Skeletal muscle cell (primary cell): ENCODE measurements around the gene NFU1.
"Not testable (repeated sequence)": the region's sequence is repeated elsewhere in the genome, so short reads cannot be mapped to it uniquely, and the experiment has no call there.

Source experiments
- DNase-seq: peaks from one replicate; pipeline ENCODE4 v3.0.0-alpha.2; 2010; ENCODE audit warnings: low read depth
- H3K4me3 ChIP-seq: 2 replicates; pipeline ENCODE4 v1.5.1; 2011; ENCODE audit warnings: low read depth, mild to moderate bottlenecking, control low read depth, low read length, moderate library complexity

NFU1 gene

GRCh38 chr2:69453475-69454129 lies 16.4 kb upstream of the NFU1 start:
- H3K4me3 ChIP-seq = no peak overlapping the region
- DNase-seq = no peak

- no peak for DNase-seq
- H3K4me3 ChIP-seq = no peak overlapping the region
Observed at GRCh38 chr2:69452687-69453086, 15.5 kb upstream of the NFU1 start.

- DNase-seq = no peak
- H3K4me3 ChIP-seq = no peak overlapping the region
Observed at GRCh38 chr2:69450735-69451416, 13.6 kb upstream of the NFU1 start.

- DNase-seq = no peak
- H3K4me3 ChIP-seq = no peak overlapping the region
Observed at GRCh38 chr2:69449906-69450305, 12.7 kb upstream of the NFU1 start.

- not testable (repeated sequence) for DNase-seq, H3K4me3 ChIP-seq
Observed at GRCh38 chr2:69443673-69444072, 6.4 kb upstream of the NFU1 start.

GRCh38 chr2:69439499-69439898 lies 2.3 kb upstream of the NFU1 start:
- DNase-seq, H3K4me3 ChIP-seq: not testable (repeated sequence)

GRCh38 chr2:69438580-69438979 lies 1.3 kb upstream of the NFU1 start:
- no peak overlapping the region for H3K4me3 ChIP-seq
- DNase-seq = no peak

GRCh38 chr2:69437751-69438154 lies 518 bp upstream of the NFU1 start:
- no peak for DNase-seq
- peak overlapping the region; percentile 77 for H3K4me3 ChIP-seq

- H3K4me3 ChIP-seq = peak overlapping the region; percentile 77
- no peak for DNase-seq
Observed at GRCh38 chr2:69436596-69436937, 668 bp downstream of the NFU1 start.

- no peak for DNase-seq
- no peak overlapping the region for H3K4me3 ChIP-seq
Observed at GRCh38 chr2:69434753-69435152, 2.5 kb downstream of the NFU1 start.

- DNase-seq = no peak
- H3K4me3 ChIP-seq = no peak overlapping the region
Observed at GRCh38 chr2:69429491-69430183, 7.6 kb downstream of the NFU1 start.

GRCh38 chr2:69428981-69429380 lies 8.3 kb downstream of the NFU1 start:
- H3K4me3 ChIP-seq = no peak overlapping the region
- no peak for DNase-seq

GRCh38 chr2:69424419-69424818 lies 12.8 kb downstream of the NFU1 start:
- DNase-seq = no peak
- no peak overlapping the region for H3K4me3 ChIP-seq

GRCh38 chr2:69422198-69422597 lies 15.0 kb downstream of the NFU1 start:
- DNase-seq = no peak
- H3K4me3 ChIP-seq = no peak overlapping the region

- DNase-seq, H3K4me3 ChIP-seq: not testable (repeated sequence)
Observed at GRCh38 chr2:69419111-69419510, 18.1 kb downstream of the NFU1 start.

GRCh38 chr2:69416147-69416546 lies 21.1 kb downstream of the NFU1 start:
- no peak for DNase-seq
- H3K4me3 ChIP-seq = no peak overlapping the region

- no peak overlapping the region for H3K4me3 ChIP-seq
- no peak for DNase-seq
Observed at GRCh38 chr2:69411120-69411519, 26.1 kb downstream of the NFU1 start.

GRCh38 chr2:69405306-69405705 lies 31.9 kb downstream of the NFU1 start:
- no peak for DNase-seq
- no peak overlapping the region for H3K4me3 ChIP-seq

GRCh38 chr2:69400121-69400520 lies 37.1 kb downstream of the NFU1 start:
- no peak overlapping the region for H3K4me3 ChIP-seq
- DNase-seq = no peak

- H3K4me3 ChIP-seq = no peak overlapping the region
- no peak for DNase-seq
Observed at GRCh38 chr2:69397234-69397633, 40.0 kb downstream of the NFU1 start.

- no peak for DNase-seq
- no peak overlapping the region for H3K4me3 ChIP-seq
Observed at GRCh38 chr2:69395866-69396265, 41.4 kb downstream of the NFU1 start.
